ENCODE measurements around the gene PPFIA2. TPM values are rescaled to one million over a fixed set of nuclear protein-coding genes. Genes with fewer than 3 reads are reported as not detected.

The PPFIA2 gene
- total RNA-seq, 1 experiment from 2014 or later: not detected

GRCh38 chr12:81314903-81315531, 444.1 kb downstream of the PPFIA2 start:
- ATAC-seq (no peak), DNase-seq (ENCODE audit: low read depth, low spot score) (no peak)
- intact Hi-C loops (cut with micrococcal nuclease; ENCODE audit: unreplicated experiment) (no loop called here), in situ Hi-C loops (cut with HindIII; ENCODE audit: low pct_unique_long_range_greater_than_20kb, low sequenced_read_pairs) (no loop called here)
- H3K27me3 ChIP-seq (ENCODE audit: control insufficient read depth, insufficient read depth, low read length): no peaks in the 10 kb centered on the region
- no TSS peak for BruUV-seq (replicated peaks)
- TF ChIP-seq POLR2AphosphoS5 (IDR thresholded peaks at IDR 0.05; ENCODE audit: low read depth, low read length) (no peak), SIN3A (IDR thresholded peaks at IDR 0.05; ENCODE audit: borderline replicate concordance, insufficient read depth, low read depth, low read length) (no peak), TCF7L2 (IDR thresholded peaks at IDR 0.05; ENCODE audit: low read depth, low read length) (no peak)
- TF ChIP-seq, protein P1, sequence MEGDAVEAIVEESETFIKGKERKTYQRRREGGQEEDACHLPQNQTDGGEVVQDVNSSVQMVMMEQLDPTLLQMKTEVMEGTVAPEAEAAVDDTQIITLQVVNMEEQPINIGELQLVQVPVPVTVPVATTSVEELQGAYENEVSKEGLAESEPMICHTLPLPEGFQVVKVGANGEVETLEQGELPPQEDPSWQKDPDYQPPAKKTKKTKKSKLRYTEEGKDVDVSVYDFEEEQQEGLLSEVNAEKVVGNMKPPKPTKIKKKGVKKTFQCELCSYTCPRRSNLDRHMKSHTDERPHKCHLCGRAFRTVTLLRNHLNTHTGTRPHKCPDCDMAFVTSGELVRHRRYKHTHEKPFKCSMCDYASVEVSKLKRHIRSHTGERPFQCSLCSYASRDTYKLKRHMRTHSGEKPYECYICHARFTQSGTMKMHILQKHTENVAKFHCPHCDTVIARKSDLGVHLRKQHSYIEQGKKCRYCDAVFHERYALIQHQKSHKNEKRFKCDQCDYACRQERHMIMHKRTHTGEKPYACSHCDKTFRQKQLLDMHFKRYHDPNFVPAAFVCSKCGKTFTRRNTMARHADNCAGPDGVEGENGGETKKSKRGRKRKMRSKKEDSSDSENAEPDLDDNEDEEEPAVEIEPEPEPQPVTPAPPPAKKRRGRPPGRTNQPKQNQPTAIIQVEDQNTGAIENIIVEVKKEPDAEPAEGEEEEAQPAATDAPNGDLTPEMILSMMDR (IDR thresholded peaks at IDR 0.05): no peak
- TF ChIP-seq, protein P2, sequence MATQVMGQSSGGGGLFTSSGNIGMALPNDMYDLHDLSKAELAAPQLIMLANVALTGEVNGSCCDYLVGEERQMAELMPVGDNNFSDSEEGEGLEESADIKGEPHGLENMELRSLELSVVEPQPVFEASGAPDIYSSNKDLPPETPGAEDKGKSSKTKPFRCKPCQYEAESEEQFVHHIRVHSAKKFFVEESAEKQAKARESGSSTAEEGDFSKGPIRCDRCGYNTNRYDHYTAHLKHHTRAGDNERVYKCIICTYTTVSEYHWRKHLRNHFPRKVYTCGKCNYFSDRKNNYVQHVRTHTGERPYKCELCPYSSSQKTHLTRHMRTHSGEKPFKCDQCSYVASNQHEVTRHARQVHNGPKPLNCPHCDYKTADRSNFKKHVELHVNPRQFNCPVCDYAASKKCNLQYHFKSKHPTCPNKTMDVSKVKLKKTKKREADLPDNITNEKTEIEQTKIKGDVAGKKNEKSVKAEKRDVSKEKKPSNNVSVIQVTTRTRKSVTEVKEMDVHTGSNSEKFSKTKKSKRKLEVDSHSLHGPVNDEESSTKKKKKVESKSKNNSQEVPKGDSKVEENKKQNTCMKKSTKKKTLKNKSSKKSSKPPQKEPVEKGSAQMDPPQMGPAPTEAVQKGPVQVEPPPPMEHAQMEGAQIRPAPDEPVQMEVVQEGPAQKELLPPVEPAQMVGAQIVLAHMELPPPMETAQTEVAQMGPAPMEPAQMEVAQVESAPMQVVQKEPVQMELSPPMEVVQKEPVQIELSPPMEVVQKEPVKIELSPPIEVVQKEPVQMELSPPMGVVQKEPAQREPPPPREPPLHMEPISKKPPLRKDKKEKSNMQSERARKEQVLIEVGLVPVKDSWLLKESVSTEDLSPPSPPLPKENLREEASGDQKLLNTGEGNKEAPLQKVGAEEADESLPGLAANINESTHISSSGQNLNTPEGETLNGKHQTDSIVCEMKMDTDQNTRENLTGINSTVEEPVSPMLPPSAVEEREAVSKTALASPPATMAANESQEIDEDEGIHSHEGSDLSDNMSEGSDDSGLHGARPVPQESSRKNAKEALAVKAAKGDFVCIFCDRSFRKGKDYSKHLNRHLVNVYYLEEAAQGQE (IDR thresholded peaks at IDR 0.05; ENCODE audit: insufficient read depth in 1 of 2, low read depth in 2 of 2, low read length in 1 of 2): no peak
- POLR2A ChIA-PET: no interaction called here
- CTCF ChIA-PET: no interaction called here
- no peaks in the 10 kb centered on the region for H3K36me3 ChIP-seq (ENCODE audit: control insufficient read depth, insufficient read depth, low read length)
- no peaks in the 10 kb centered on the region for H3K9me3 ChIP-seq (ENCODE audit: control insufficient read depth, insufficient read depth, low read depth, low read length)
- H3K4me1 ChIP-seq (ENCODE audit: control insufficient read depth, insufficient read depth, low read length): no peaks in the 10 kb centered on the region
- H3K4me3 ChIP-seq (ENCODE audit: low read depth in 2 of 2, low read length in 2 of 2): no peak overlapping the region
- H3K27ac ChIP-seq (ENCODE audit: low read length): no peak overlapping the region

- no peak overlapping the region for H3K27ac ChIP-seq (ENCODE audit: low read length)
Measured at GRCh38 chr12:81303935-81304334, 455.2 kb downstream of the PPFIA2 start.

More at GRCh38 chr12:81303935-81304334, 455.2 kb downstream of the PPFIA2 start:
- Histone ChIP-seq H3K4me1 (ENCODE audit: control insufficient read depth, insufficient read depth, low read length) (no peaks in the 10 kb centered on the region), H3K27me3 (ENCODE audit: control insufficient read depth, insufficient read depth, low read length) (no peaks in the 10 kb centered on the region), H3K9me3 (ENCODE audit: control insufficient read depth, insufficient read depth, low read depth, low read length) (0 out of 2 replicates have a peak, but pooled peaks cover under 1% of the 10 kb centered on the region), H3K36me3 (ENCODE audit: control insufficient read depth, insufficient read depth, low read length) (no peaks in the 10 kb centered on the region), H3K4me3 (ENCODE audit: low read depth in 2 of 2, low read length in 2 of 2) (no peak overlapping the region)
- ChIA-PET CTCF (no interaction called here), POLR2A (no interaction called here)
- DNase-seq (ENCODE audit: low read depth, low spot score): no peak
- no peak for ATAC-seq
- in situ Hi-C loops (cut with HindIII; ENCODE audit: low pct_unique_long_range_greater_than_20kb, low sequenced_read_pairs): no loop called here
- TF ChIP-seq, protein P2 (IDR thresholded peaks at IDR 0.05; ENCODE audit: insufficient read depth in 1 of 2, low read depth in 2 of 2, low read length in 1 of 2): no peak
- TF ChIP-seq, protein P1 (IDR thresholded peaks at IDR 0.05): no peak
- no TSS peak for BruUV-seq (replicated peaks)
- intact Hi-C loops (cut with micrococcal nuclease; ENCODE audit: unreplicated experiment): no loop called here

All from Panc1 (cell line).